Mesodermal cell (in vitro differentiated cells): ENCODE results near the gene IL1B.

Source experiments
- H3K27ac ChIP-seq: 2 replicates; pipeline ENCODE4 v1.7.0; 2013; ENCODE audit warnings: mild to moderate bottlenecking, low read depth, low read length, moderate library complexity; ENCODE audit not compliant: severe bottlenecking
- H3K36me3 ChIP-seq: 2 replicates; pipeline ENCODE4 v1.7.1; 2013; ENCODE audit warnings: mild to moderate bottlenecking, low read length, moderate library complexity; ENCODE audit not compliant: control insufficient read depth, insufficient read depth
- H3K4me1 ChIP-seq: one replicate; pipeline ENCODE4 v1.7.1; 2013; ENCODE audit warnings: mild to moderate bottlenecking, low read length; ENCODE audit not compliant: insufficient read depth, control insufficient read depth, poor library complexity, severe bottlenecking
- H3K4me3 ChIP-seq: 2 replicates; pipeline ENCODE4 v1.7.0; 2013; ENCODE audit warnings: low read length, control low read depth, mild to moderate bottlenecking; ENCODE audit not compliant: insufficient read depth, poor library complexity, severe bottlenecking; ENCODE audit errors: extremely low read depth
- H3K9me3 ChIP-seq: 2 replicates; pipeline ENCODE4 v1.7.1; 2013; ENCODE audit warnings: mild to moderate bottlenecking, low read length, moderate library complexity; ENCODE audit not compliant: control insufficient read depth
- WGBS, 2 experiments: methylation state at CpG; one replicate each; pipeline ENCODE4 v1.1.5; 2013; ENCODE audit warnings: missing lambda C conversion rate in 2 of 2; ENCODE audit not compliant: insufficient coverage in 2 of 2; 5-methylcytosine and 5-hydroxymethylcytosine counted together

The IL1B gene

GRCh38 chr2:112849956-112850355 is 13.4 kb upstream of the IL1B start:
- no peak overlapping the region for H3K27ac ChIP-seq
- no peak overlapping the region for H3K4me3 ChIP-seq
- no peaks in the 10 kb centered on the region for H3K4me1 ChIP-seq
- WGBS, 2 experiments, result 74 to 80% methylated on average over 9 to 11 of the region's 11 CpGs
- no peaks in the 10 kb centered on the region for H3K36me3 ChIP-seq
- no peaks in the 10 kb centered on the region for H3K9me3 ChIP-seq

DNA sequence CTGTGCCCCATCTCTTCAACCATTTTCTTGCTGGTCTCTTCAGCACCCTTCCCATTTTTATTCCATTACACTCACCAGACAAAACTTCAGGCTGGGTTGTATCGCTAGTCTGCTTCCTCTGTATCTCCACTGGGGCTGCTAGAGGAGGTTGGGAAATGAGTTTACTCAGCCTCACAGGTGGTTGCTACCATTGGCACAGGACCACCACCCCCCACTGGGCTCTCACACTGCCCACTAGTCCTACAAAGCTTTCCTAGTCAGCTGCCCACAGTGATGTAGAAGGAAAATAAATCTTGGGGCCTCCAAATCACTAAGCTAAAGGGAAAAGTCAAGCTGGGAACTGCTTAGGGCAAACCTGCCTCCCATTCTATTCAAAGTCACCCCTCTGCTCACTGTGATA is 12.3 kb upstream of the IL1B start:
- 40% methylated on average over 1 of the region's 1 CpG; no CpG with 5 or more reads in 1 of the 2 experiments for WGBS, 2 experiments
- Histone ChIP-seq H3K27ac (no peak overlapping the region), H3K4me1 (no peaks in the 10 kb centered on the region)

DNA sequence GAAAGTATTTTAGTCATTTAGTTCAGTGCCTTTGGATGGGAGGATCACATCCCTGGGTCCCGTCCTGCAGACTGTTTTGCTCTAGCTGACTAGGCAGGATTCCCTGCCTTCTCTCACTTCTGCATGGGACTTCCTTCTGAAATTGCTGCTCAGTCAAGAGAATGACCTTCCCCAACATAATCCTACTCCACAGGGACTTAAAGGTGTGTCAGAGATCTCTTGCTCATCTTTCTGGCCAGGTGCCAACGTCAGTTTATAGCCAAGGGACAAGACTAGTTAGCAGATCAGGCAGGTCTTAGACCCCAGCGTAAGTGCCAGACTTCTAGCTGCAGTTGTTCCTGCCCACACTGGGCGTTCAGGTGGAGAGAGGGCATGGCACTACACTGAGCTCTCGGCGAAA is 9.5 kb upstream of the IL1B start:
- no peaks in the 10 kb centered on the region for H3K36me3 ChIP-seq
- 88 to 94% methylated on average over 6 of the region's 6 CpGs for WGBS, 2 experiments
- no peaks in the 10 kb centered on the region for H3K4me1 ChIP-seq
- no peak overlapping the region for H3K4me3 ChIP-seq
- no peak overlapping the region for H3K27ac ChIP-seq
- H3K9me3 ChIP-seq, result no peaks in the 10 kb centered on the region

More for the DNA sequence above, 12.3 kb upstream of the IL1B start:
- Histone ChIP-seq H3K9me3 (no peaks in the 10 kb centered on the region), H3K4me3 (no peak overlapping the region), H3K36me3 (no peaks in the 10 kb centered on the region)

DNA sequence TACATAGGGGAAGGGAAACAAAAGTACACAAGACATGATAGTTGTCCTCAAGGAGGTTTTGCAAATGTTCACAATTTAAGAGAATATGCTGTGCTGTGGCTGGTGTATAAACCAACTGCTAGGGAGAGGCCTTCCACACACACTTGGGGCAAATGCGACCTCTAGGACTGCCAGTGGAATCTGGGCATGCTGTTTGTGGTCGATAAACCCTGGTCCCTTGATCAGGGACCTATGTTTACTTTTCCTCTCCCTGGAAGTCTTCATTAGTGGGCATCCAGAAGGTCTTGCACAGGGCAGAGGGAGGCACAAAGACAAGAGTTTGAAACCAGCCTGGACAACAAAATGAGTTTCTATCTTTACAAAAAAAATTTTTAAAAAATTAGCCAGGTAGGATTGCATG is 7.3 kb upstream of the IL1B start:
- peaks cover 2% of the 10 kb centered on the region for H3K4me1 ChIP-seq
- H3K4me3 ChIP-seq, result no peak overlapping the region
- no peaks in the 10 kb centered on the region for H3K9me3 ChIP-seq
- 74 to 92% methylated on average over 2 of the region's 2 CpGs for WGBS, 2 experiments
- no peaks in the 10 kb centered on the region for H3K36me3 ChIP-seq
- H3K27ac ChIP-seq, result no peak overlapping the region

DNA sequence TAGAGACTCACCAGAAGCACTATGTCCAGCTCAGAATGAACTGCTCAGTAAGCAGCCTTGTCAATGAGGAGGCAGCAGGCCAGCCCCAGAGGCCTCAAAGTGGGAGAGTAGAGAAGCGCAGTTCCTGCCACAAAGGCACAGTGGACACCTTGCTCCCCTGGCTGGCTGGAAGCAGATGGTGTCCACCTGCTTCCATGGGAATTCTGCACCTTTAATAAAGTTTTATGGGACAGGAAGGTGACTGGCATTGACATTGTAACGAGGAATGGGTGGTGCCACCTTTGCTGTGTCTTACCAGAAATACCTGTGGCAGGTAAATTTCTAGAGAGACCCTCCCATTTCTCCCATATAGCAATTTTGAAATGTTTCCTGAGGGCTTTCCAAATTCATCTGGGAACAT is 6.7 kb upstream of the IL1B start:
- no peak overlapping the region for H3K4me3 ChIP-seq
- WGBS, 2 experiments, result 100% methylated on average over 1 of the region's 2 CpGs
- H3K4me1 ChIP-seq, result peaks cover 2% of the 10 kb centered on the region
- H3K27ac ChIP-seq, result no peak overlapping the region
- H3K9me3 ChIP-seq, result no peaks in the 10 kb centered on the region
- H3K36me3 ChIP-seq, result no peaks in the 10 kb centered on the region

DNA sequence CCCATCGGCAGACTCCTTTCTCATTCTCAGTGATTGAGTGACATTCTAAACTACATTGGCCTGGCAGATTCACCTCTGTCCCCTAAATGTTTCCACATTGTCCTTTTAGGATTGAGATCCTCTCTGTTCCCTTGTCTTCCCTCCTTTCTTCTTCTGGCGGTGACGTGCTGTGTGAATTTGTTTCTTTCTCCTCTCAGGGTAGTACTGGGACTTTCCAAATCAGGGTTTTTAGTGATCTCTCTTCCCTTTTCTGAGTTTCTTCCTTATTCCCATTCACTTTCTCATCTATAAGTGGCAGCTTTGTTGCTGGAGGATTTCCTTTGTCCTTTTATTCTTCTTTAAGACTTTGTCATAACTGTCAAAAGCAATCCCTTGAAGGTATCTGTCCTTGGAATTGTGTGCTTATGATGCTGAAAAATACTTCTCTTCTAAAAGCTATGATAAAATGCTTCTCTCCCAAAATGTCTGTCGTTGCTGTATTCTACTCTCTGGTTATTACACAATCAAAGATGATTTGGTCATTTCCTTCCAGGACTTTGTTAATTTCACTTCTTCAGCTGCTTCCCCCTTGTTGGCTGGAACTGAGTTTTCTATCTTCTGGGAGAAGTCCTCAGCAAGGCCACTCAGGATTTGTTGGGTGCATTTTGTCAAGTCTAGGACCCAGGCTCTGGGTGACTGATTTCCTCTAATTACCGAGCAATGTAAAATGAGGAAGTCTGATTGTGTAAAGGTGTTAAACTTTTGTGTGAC is 4.9 kb upstream of the IL1B start:
- 93 to 100% methylated on average over 2 to 4 of the region's 5 CpGs for WGBS, 2 experiments

GRCh38 chr2:112840068-112840445 is 3.5 kb upstream of the IL1B start:
- H3K4me3 ChIP-seq, result no peak overlapping the region
- no peaks in the 10 kb centered on the region for H3K36me3 ChIP-seq
- WGBS, 2 experiments, result 100% methylated on average over 1 of the region's 1 CpG; no CpG with 5 or more reads in 1 of the 2 experiments
- H3K4me1 ChIP-seq, result peaks cover 2% of the 10 kb centered on the region
- H3K27ac ChIP-seq, result no peak overlapping the region
- H3K9me3 ChIP-seq, result no peaks in the 10 kb centered on the region

More for the DNA sequence above, 4.9 kb upstream of the IL1B start:
- Histone ChIP-seq H3K9me3 (no peaks in the 10 kb centered on the region), H3K4me3 (no peak overlapping the region), H3K36me3 (no peaks in the 10 kb centered on the region), H3K27ac (no peak overlapping the region), H3K4me1 (peaks cover 2% of the 10 kb centered on the region)

DNA sequence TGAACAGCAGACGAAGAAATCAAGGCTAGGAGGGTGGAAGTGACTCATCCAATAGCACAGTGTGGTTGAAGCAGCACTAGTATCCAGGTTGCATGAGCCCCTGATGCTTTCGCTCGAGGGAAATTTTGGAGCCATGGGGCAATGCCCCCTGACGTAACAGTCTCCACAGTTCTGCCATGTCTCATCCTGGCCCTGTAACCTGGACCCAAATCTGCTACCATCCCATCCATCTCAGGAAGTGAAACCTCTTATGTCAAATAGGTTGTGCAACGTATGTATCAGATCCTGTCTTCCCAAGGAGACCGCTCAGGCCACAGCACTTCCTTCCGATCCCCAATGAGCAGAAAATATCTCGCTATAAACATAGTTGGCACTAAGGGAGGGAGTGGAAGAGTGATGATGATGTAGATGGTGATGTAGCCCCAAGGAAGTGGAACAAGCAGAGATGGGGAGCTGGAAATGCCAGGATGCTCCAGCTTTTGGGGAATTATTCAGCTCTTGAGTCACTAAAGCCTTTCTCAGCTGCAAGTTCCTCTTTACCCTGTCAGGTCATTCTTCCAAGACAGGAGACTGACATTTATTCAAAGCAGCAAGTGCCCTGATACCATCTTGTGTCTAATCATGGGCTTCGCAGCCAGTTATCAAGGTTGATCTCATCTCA is 3.0 kb upstream of the IL1B start:
- no peak overlapping the region for H3K27ac ChIP-seq
- no peak overlapping the region for H3K4me3 ChIP-seq
- 92 to 93% methylated on average over 7 to 8 of the region's 9 CpGs for WGBS, 2 experiments
- peaks cover 2% of the 10 kb centered on the region for H3K4me1 ChIP-seq
- no peaks in the 10 kb centered on the region for H3K9me3 ChIP-seq
- no peaks in the 10 kb centered on the region for H3K36me3 ChIP-seq

- Histone ChIP-seq H3K4me3 (no peak overlapping the region), H3K4me1 (peaks cover 2% of the 10 kb centered on the region), H3K9me3 (no peaks in the 10 kb centered on the region), H3K27ac (no peak overlapping the region), H3K36me3 (no peaks in the 10 kb centered on the region)
- 85% methylated on average over 4 of the region's 5 CpGs for WGBS, 2 experiments
These were observed 417 bp downstream of the IL1B start for GRCh38 chr2:112836163-112836560.

GRCh38 chr2:112835536-112836162 is 930 bp downstream of the IL1B start:
- H3K4me1 ChIP-seq, result peaks cover 2% of the 10 kb centered on the region
- H3K27ac ChIP-seq, result no peak overlapping the region
- WGBS, 2 experiments, result 100% methylated on average over 1 of the region's 1 CpG
- no peaks in the 10 kb centered on the region for H3K36me3 ChIP-seq
- H3K9me3 ChIP-seq, result no peaks in the 10 kb centered on the region
- no peak overlapping the region for H3K4me3 ChIP-seq
